GM23248 (cell line): ENCODE results near the gene B3GNT2. TPM values are rescaled to one million over a fixed set of nuclear protein-coding genes. Genes with fewer than 3 reads are reported as not detected.

ENCODE experiments used
- DNase-seq: peaks from one replicate; pipeline ENCODE4 v3.0.0-alpha.2; 2015
- H2AFZ ChIP-seq: fragments of 200-600 bp; sonication (generic); 2 replicates; pipeline ENCODE4 v1.6.1; 2016; ENCODE audit warnings: antibody characterized with exemption
- H3F3A ChIP-seq: fragments of 200-600 bp; sonication (generic); 2 replicates; pipeline ENCODE4 v1.6.1; 2016; ENCODE audit warnings: mild to moderate bottlenecking, antibody characterized with exemption, mixed run types; ENCODE audit not compliant: insufficient read depth
- H3K27ac ChIP-seq: fragments of 200-600 bp; sonication (generic); 2 replicates; pipeline ENCODE4 v1.5.1; 2016; ENCODE audit warnings: mild to moderate bottlenecking
- H3K27me3 ChIP-seq: fragments of 200-600 bp; sonication (generic); replicated peaks from 2 replicates; pipeline ENCODE4 v1.6.1; 2016; ENCODE audit warnings: mild to moderate bottlenecking; ENCODE audit not compliant: insufficient read depth
- H3K36me3 ChIP-seq: fragments of 200-600 bp; sonication (generic); 2 replicates; pipeline ENCODE4 v1.6.1; 2016; ENCODE audit warnings: low read depth, mild to moderate bottlenecking
- H3K4me1 ChIP-seq: fragments of 200-600 bp; sonication (generic); 2 replicates; pipeline ENCODE4 v1.6.1; 2016; ENCODE audit warnings: mild to moderate bottlenecking; ENCODE audit not compliant: insufficient read depth
- H3K4me2 ChIP-seq: fragments of 200-600 bp; sonication (generic); one replicate; pipeline ENCODE4 v1.6.1; 2016; ENCODE audit warnings: mild to moderate bottlenecking; ENCODE audit not compliant: unreplicated experiment
- H3K4me3 ChIP-seq: fragments of 200-600 bp; sonication (generic); 2 replicates; pipeline ENCODE4 v1.5.1; 2016; ENCODE audit warnings: mild to moderate bottlenecking
- H3K79me2 ChIP-seq: fragments of 200-600 bp; sonication (generic); 2 replicates; pipeline ENCODE4 v1.6.1; 2016; ENCODE audit warnings: mild to moderate bottlenecking; ENCODE audit not compliant: insufficient read depth
- H3K9ac ChIP-seq: fragments of 200-600 bp; sonication (generic); 2 replicates; pipeline ENCODE4 v1.6.1; 2016; ENCODE audit warnings: mild to moderate bottlenecking
- H3K9me2 ChIP-seq: fragments of 200-600 bp; sonication (generic); 2 replicates; pipeline ENCODE4 v1.6.1; 2016; ENCODE audit warnings: mixed run types, mild to moderate bottlenecking, moderate library complexity; ENCODE audit not compliant: insufficient read depth
- H3K9me3 ChIP-seq: fragments of 200-600 bp; sonication (generic); one replicate; pipeline ENCODE4 v1.6.1; 2017; ENCODE audit warnings: low read depth
- H4K20me1 ChIP-seq: fragments of 200-600 bp; sonication (generic); 2 replicates; pipeline ENCODE4 v1.6.0; 2016; ENCODE audit not compliant: insufficient read depth
- EZH2 ChIP-seq: fragments of 200-600 bp; sonication (generic); IDR thresholded peaks from 2 replicates; pipeline ENCODE4 v1.6.1; 2018; ENCODE audit warnings: antibody characterized with exemption, mild to moderate bottlenecking; ENCODE audit not compliant: insufficient read depth, poor library complexity, severe bottlenecking
- EZH2phosphoT487 ChIP-seq: fragments of 200-600 bp; sonication (generic); IDR thresholded peaks from 2 replicates; pipeline ENCODE4 v1.6.1; 2018; ENCODE audit warnings: antibody characterized with exemption, moderate library complexity, mild to moderate bottlenecking, low read depth; ENCODE audit not compliant: insufficient read depth
- WGBS, 2 experiments: methylation state at CpG; one replicate each; pipeline ENCODE4 v1.1.6; 2015 to 2017; ENCODE audit warnings: low lambda C conversion rate in 2 of 2, low coverage in 1 of 2; ENCODE audit errors: missing lambda C conversion rate in 2 of 2; 5-methylcytosine and 5-hydroxymethylcytosine counted together
- in situ Hi-C: fragments of 300-500 bp; cut with MboI; formaldehyde crosslinking; loops from 2 replicates; pipeline ENCODE4 v1.15.0; 2020
- polyA plus RNA-seq: library from polyadenylated mRNA; unstranded; fragments of >200 nt; fragmentation: Nextera tagmentation; extraction: Ambion mirVana; gene quantifications from 2 replicates; pipeline ENCODE4 v1.2.1, GENCODE V29; 2016
- total RNA-seq: library from RNA; depleted of rRNA; stranded (reverse); fragments of >200 nt; shearing (Covaris generic); gene quantifications from 2 replicates; pipeline ENCODE4 v1.2.3, GENCODE V29; 2014

B3GNT2 gene
- total and polyA plus RNA-seq, 2 experiments from 2014 or later = 11.0 to 14.2 TPM

DNA sequence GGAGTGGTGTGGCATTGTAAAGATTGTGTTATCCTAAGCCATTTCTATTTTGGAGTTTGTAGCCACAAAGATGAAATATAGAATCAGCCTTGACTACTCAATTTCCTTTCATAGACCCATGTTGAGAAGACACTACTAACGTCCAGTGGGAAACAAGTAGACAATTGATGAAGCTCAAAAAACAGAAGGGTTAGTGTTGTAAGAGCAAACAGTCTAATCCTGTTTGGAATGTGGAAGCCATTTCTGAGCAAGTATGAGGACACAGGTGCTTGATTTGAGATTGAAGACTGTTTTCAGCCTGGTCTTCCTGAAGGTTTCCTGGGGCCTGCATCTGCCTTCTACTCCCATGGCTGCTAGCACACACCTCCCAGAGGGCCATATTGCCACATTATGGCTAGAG is 29.1 kb downstream of the B3GNT2 start:
- in situ Hi-C loops = no loop called here
- H3F3A ChIP-seq = no peaks in the 10 kb centered on the region
- H3K4me3 ChIP-seq = no peak overlapping the region
- H2AFZ ChIP-seq = no peak overlapping the region
- WGBS, 2 experiments = 94 to 97% methylated on average over 1 of the region's 1 CpG
- H4K20me1 ChIP-seq = no peaks in the 10 kb centered on the region
- H3K79me2 ChIP-seq = peaks cover 59% of the 10 kb centered on the region
- H3K9me3 ChIP-seq = no peaks in the 10 kb centered on the region
- H3K9ac ChIP-seq = no peak overlapping the region
- no peaks in the 10 kb centered on the region for H3K4me1 ChIP-seq
- 0 out of 2 replicates have a peak, but pooled peaks cover 4% of the 10 kb centered on the region for H3K36me3 ChIP-seq
- H3K27ac ChIP-seq = no peak overlapping the region
- no peak for DNase-seq
- no peak for TF ChIP-seq EZH2phosphoT487
- TF ChIP-seq EZH2 = no peak
- no peaks in the 10 kb centered on the region for H3K27me3 ChIP-seq
- no peaks in the 10 kb centered on the region for H3K9me2 ChIP-seq
- H3K4me2 ChIP-seq = no peak overlapping the region

DNA sequence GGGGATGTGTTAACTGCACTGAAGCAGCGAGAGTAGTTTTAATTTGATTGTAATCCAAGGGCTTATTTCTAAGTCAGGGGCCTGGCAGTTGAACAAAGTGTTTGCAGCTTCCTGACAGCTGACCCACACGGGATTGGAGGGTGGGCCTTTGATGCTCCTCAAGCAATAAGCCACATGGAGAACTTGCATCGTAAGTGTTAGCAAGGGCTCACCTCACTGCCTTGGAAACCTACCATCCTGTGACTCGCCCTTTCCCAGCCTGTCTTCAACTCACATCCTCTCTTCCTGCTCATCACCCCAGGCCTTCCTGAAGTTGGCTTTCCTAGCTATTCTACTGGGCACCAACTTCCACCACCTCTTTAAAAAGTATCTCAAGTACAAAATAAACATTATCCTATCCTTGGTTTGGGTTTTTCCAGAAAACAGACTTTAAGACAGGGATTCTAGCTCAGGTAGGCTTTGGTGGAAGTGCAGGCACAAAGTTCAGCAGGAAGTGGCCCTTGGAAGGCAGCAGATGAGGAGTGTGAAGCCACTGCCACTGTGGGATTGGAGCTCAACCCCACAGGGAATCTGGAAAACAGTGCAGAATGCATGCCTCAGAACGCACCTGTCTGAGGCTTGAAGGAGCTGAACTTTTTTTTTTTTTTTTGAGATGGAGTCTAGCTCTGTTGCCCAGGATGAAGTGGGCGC is 31.6 kb downstream of the B3GNT2 start:
- Histone ChIP-seq H3K9me2 (no peaks in the 10 kb centered on the region), H3K9ac (no peak overlapping the region), H3K36me3 (0 out of 2 replicates have a peak, but pooled peaks cover 4% of the 10 kb centered on the region), H3K9me3 (no peaks in the 10 kb centered on the region), H3K4me2 (no peak overlapping the region), H4K20me1 (no peaks in the 10 kb centered on the region), H3K79me2 (peaks cover 34% of the 10 kb centered on the region), H2AFZ (no peak overlapping the region), H3K4me1 (no peaks in the 10 kb centered on the region), H3K4me3 (no peak overlapping the region), H3F3A (no peaks in the 10 kb centered on the region), H3K27me3 (no peaks in the 10 kb centered on the region), H3K27ac (no peak overlapping the region)
- 92 to 94% methylated on average over 6 of the region's 6 CpGs for WGBS, 2 experiments
- TF ChIP-seq EZH2phosphoT487 (no peak), EZH2 (no peak)
- in situ Hi-C loops = no loop called here
- no peak for DNase-seq

DNA sequence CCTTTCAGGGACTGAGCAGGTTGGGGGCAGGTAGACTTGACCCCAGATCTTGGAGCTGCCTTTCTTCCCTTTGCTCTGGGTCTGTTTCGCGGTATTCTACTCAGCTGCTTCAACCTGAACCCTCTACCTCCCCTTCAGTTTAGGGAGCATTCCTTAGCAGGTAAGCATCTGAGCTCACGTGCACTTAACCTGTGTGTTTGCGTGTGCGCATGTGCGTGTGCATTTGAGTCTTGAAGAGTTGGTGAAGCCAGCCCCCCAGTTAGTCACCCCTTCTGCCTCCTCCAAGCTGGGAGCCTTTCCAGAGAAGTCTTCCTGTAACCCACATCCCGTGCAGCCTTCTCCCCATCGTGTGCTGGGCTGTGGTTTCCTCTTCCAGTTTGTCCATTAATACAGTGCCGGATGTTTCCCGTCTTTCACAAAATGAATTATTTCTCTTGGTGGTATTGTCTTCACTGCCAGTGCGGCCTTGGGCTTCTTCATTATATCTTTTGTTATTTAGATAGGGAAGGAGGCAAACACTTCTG is 33.2 kb downstream of the B3GNT2 start:
- 0 out of 2 replicates have a peak, but pooled peaks cover 18% of the 10 kb centered on the region for H3K79me2 ChIP-seq
- H3K4me1 ChIP-seq = no peaks in the 10 kb centered on the region
- H3F3A ChIP-seq = no peaks in the 10 kb centered on the region
- in situ Hi-C loops = no loop called here
- no peak overlapping the region for H3K4me3 ChIP-seq
- 85% methylated on average over 11 of the region's 11 CpGs for WGBS, 2 experiments
- H3K9ac ChIP-seq = no peak overlapping the region
- H3K27ac ChIP-seq = no peak overlapping the region
- no peaks in the 10 kb centered on the region for H3K27me3 ChIP-seq
- no peaks in the 10 kb centered on the region for H4K20me1 ChIP-seq
- TF ChIP-seq EZH2 (no peak), EZH2phosphoT487 (no peak)
- no peaks in the 10 kb centered on the region for H3K36me3 ChIP-seq
- no peak for DNase-seq
- H3K9me2 ChIP-seq = no peaks in the 10 kb centered on the region
- no peaks in the 10 kb centered on the region for H3K9me3 ChIP-seq
- no peak overlapping the region for H3K4me2 ChIP-seq
- no peak overlapping the region for H2AFZ ChIP-seq

- H3K9me2 ChIP-seq = no peaks in the 10 kb centered on the region
- in situ Hi-C loops = no loop called here
- H2AFZ ChIP-seq = no peak overlapping the region
- H4K20me1 ChIP-seq = no peaks in the 10 kb centered on the region
- H3K27ac ChIP-seq = no peak overlapping the region
- H3K9ac ChIP-seq = no peak overlapping the region
- TF ChIP-seq EZH2phosphoT487 (no peak), EZH2 (no peak)
- no peaks in the 10 kb centered on the region for H3K79me2 ChIP-seq
- H3K4me1 ChIP-seq = no peaks in the 10 kb centered on the region
- H3K4me3 ChIP-seq = no peak overlapping the region
- 79 to 82% methylated on average over 4 of the region's 4 CpGs for WGBS, 2 experiments
- H3K4me2 ChIP-seq = no peak overlapping the region
- H3K36me3 ChIP-seq = no peaks in the 10 kb centered on the region
- DNase-seq = no peak
- no peaks in the 10 kb centered on the region for H3K27me3 ChIP-seq
- no peaks in the 10 kb centered on the region for H3K9me3 ChIP-seq
- H3F3A ChIP-seq = no peaks in the 10 kb centered on the region
Measured at GRCh38 chr2:62231541-62231940, 35.6 kb downstream of the B3GNT2 start.
